Ishikawa (cell line): ENCODE measurements around the gene PROSER1.

ENCODE experiments used
- CEBPB ChIP-seq: IDR thresholded peaks from 2 replicates; pipeline ENCODE4 v1.6.1; 2012
- CREB1 ChIP-seq: IDR thresholded peaks from 2 replicates; pipeline ENCODE4 v1.6.1; 2012; ENCODE audit warnings: low read depth
- EGR1 ChIP-seq: IDR thresholded peaks from 2 replicates; pipeline ENCODE4 v1.6.1; 2012
- EP300 ChIP-seq: IDR thresholded peaks from 2 replicates; pipeline ENCODE4 v1.6.1; 2012; ENCODE audit warnings: borderline replicate concordance
- FOXM1 ChIP-seq: IDR thresholded peaks from 2 replicates; pipeline ENCODE4 v1.6.1; 2012; ENCODE audit warnings: low read depth, borderline replicate concordance
- MAX ChIP-seq: IDR thresholded peaks from 2 replicates; pipeline ENCODE4 v1.6.1; 2012
- NFIC ChIP-seq: IDR thresholded peaks from 2 replicates; pipeline ENCODE4 v1.6.1; 2012
- RAD21 ChIP-seq: IDR thresholded peaks from 2 replicates; pipeline ENCODE4 v1.6.1; 2012; ENCODE audit warnings: low read depth
- REST ChIP-seq: IDR thresholded peaks from 2 replicates; pipeline ENCODE4 v1.6.1; 2012; ENCODE audit warnings: low read depth, mild to moderate bottlenecking
- TAF1 ChIP-seq: IDR thresholded peaks from 2 replicates; pipeline ENCODE4 v1.6.1; 2012; ENCODE audit warnings: low read depth, mild to moderate bottlenecking
- TCF12 ChIP-seq: IDR thresholded peaks from 2 replicates; pipeline ENCODE4 v1.6.1; 2012; ENCODE audit warnings: low read depth
- TEAD4 ChIP-seq: IDR thresholded peaks from 2 replicates; pipeline ENCODE4 v1.6.1; 2012
- USF1 ChIP-seq: IDR thresholded peaks from 2 replicates; pipeline ENCODE4 v1.6.1; 2012
- YY1 ChIP-seq: IDR thresholded peaks from 2 replicates; pipeline ENCODE4 v1.6.1; 2012; ENCODE audit warnings: low read depth
- ZBTB7A ChIP-seq: IDR thresholded peaks from 2 replicates; pipeline ENCODE4 v1.6.1; 2012; ENCODE audit warnings: low read depth

The PROSER1 gene

GRCh38 chr13:39062004-39062403 lies 24.1 kb upstream of the PROSER1 start:
- TF ChIP-seq CREB1 (no peak), CEBPB (no peak), TCF12 (no peak), ZBTB7A (no peak), TEAD4 (no peak)

- TF ChIP-seq TAF1, result no peak
- no peak for TF ChIP-seq EP300
- TF ChIP-seq YY1, result no peak
- TF ChIP-seq CEBPB, result no peak
These were observed 20.2 kb upstream of the PROSER1 start for GRCh38 chr13:39058040-39058439.

GRCh38 chr13:39056018-39056417 lies 18.1 kb upstream of the PROSER1 start:
- TF ChIP-seq YY1, result no peak

GRCh38 chr13:39054112-39054511 lies 16.2 kb upstream of the PROSER1 start:
- TF ChIP-seq CEBPB, result no peak
- TF ChIP-seq FOXM1, result no peak
- TF ChIP-seq CREB1, result no peak
- no peak for TF ChIP-seq REST
- TF ChIP-seq MAX, result no peak
- no peak for TF ChIP-seq YY1
- TF ChIP-seq USF1, result no peak
- TF ChIP-seq RAD21, result no peak
- no peak for TF ChIP-seq ZBTB7A
- TF ChIP-seq TAF1, result no peak
- no peak for TF ChIP-seq NFIC
- no peak for TF ChIP-seq TEAD4
- no peak for TF ChIP-seq EGR1
- TF ChIP-seq EP300, result no peak
- TF ChIP-seq TCF12, result no peak

GRCh38 chr13:39052944-39053343 lies 15.1 kb upstream of the PROSER1 start:
- TF ChIP-seq EGR1 (no peak), USF1 (no peak), MAX (no peak)

GRCh38 chr13:39051157-39051556 lies 13.3 kb upstream of the PROSER1 start:
- TF ChIP-seq EGR1 (no peak), RAD21 (peak; percentile 51)

GRCh38 chr13:39049274-39049673 lies 11.4 kb upstream of the PROSER1 start:
- no peak for TF ChIP-seq EP300
- no peak for TF ChIP-seq EGR1
- TF ChIP-seq MAX, result no peak
- no peak for TF ChIP-seq CREB1
- TF ChIP-seq NFIC, result no peak
- no peak for TF ChIP-seq TAF1
- no peak for TF ChIP-seq FOXM1
- no peak for TF ChIP-seq YY1
- TF ChIP-seq USF1, result no peak
- TF ChIP-seq REST, result no peak
- TF ChIP-seq ZBTB7A, result no peak
- TF ChIP-seq TEAD4, result no peak
- TF ChIP-seq RAD21, result no peak
- TF ChIP-seq TCF12, result no peak
- TF ChIP-seq CEBPB, result no peak
